ENCODE data around the gene ZNF524. TPM values are rescaled to one million over a fixed set of nuclear protein-coding genes. Genes with fewer than 3 reads are reported as not detected.

Gene ZNF524
- total RNA-seq, 2 donors from 2014 or later, result 5.0 to 5.8 TPM

GRCh38 chr19:55652311-55653128 is 52.4 kb downstream of the ZNF524 start:
- Histone ChIP-seq H3K27ac (ENCODE audit: low read depth, low read length) (no peak overlapping the region), H3K9ac (ENCODE audit: extremely low read depth, low read length, poor library complexity, severe bottlenecking) (no peak overlapping the region), H3K4me1 (ENCODE audit: control insufficient read depth, insufficient read depth, low read length) (peaks cover 2% of the 10 kb centered on the region), H3K27me3 (ENCODE audit: control insufficient read depth, insufficient read depth, low read length, poor library complexity, severe bottlenecking) (no peaks in the 10 kb centered on the region), H3K9me3 (ENCODE audit: control insufficient read depth, low read length) (no peaks in the 10 kb centered on the region), H3K36me3 (ENCODE audit: control insufficient read depth, insufficient read depth, low read length) (peaks cover 11% of the 10 kb centered on the region), H3K4me3 (ENCODE audit: low read length) (no peak overlapping the region)
- peaks cover 2% of the 10 kb centered on the region for H3K27me3 Mint-ChIP-seq (ENCODE audit: insufficient read depth)
- H3K9me3 Mint-ChIP-seq, result no peaks in the 10 kb centered on the region
- H3K4me3 Mint-ChIP-seq, result peak overlapping the region; percentile 94
- TF ChIP-seq CTCF (conservative IDR thresholded peaks at IDR 0.05), result no peak
- DNase-seq, result peak; percentile 87
- peaks cover 7% of the 10 kb centered on the region for H3K36me3 Mint-ChIP-seq (ENCODE audit: low read depth)
- peaks cover 22% of the 10 kb centered on the region for H3K4me1 Mint-ChIP-seq
- H3K27ac Mint-ChIP-seq, result no peak overlapping the region
- WGBS, 2 experiments (ENCODE audit: insufficient coverage in 1 of 2, insufficient read length in 1 of 2), result 75 to 92% methylated on average over 28 to 71 of the region's 71 CpGs

Other genes with a start within 250 kb of the ZNF524 start
- gene COX6B2, start 245.6 kb upstream of the ZNF524 start, total RNA-seq, result under 1 TPM; 0.75 to 0.84 TPM
- under 1 TPM; 0.09 to 0.11 TPM for gene GARIN5B, start 237.0 kb upstream of the ZNF524 start, total RNA-seq
- gene IL11, start 229.8 kb upstream of the ZNF524 start, total RNA-seq, result 1 to 10 TPM in 1 of 2 donors, under 1 TPM in 1; 0.91 to 1.7 TPM
- gene TMEM190, start 223.5 kb upstream of the ZNF524 start, total RNA-seq, result 1 to 10 TPM in 1 of 2 donors, not detected in 1; 1.2 TPM
- gene TMEM238, start 216.0 kb upstream of the ZNF524 start, total RNA-seq, result 1 to 10 TPM; 3.9 to 4.4 TPM
- gene RPL28, start 214.4 kb upstream of the ZNF524 start, total RNA-seq, result 1,000 to 10,000 TPM; 1,672 to 1,902 TPM
- gene UBE2S, start 192.5 kb upstream of the ZNF524 start, total RNA-seq, result 100 to 1,000 TPM; 202 to 246 TPM
- gene SHISA7, start 157.0 kb upstream of the ZNF524 start, total RNA-seq, result not detected
- gene ISOC2, start 138.6 kb upstream of the ZNF524 start, total RNA-seq, result 10 to 100 TPM; 35.9 to 39.2 TPM
- gene C19orf85, start 135.5 kb upstream of the ZNF524 start, total RNA-seq, result 1 to 10 TPM in 1 of 2 donors, under 1 TPM in 1; 0.62 to 2.3 TPM
- 10 to 100 TPM in 1 of 2 donors, 1 to 10 TPM in 1; 9.9 to 12.6 TPM for gene ZNF628, start 123.7 kb upstream of the ZNF524 start, total RNA-seq
- 10 to 100 TPM; 51.3 to 67.1 TPM for gene NAT14, start 115.1 kb upstream of the ZNF524 start, total RNA-seq
- 1 to 10 TPM; 1.4 to 2.4 TPM for gene SSC5D, start 111.9 kb upstream of the ZNF524 start, total RNA-seq
- 1 to 10 TPM; 3.3 to 6.6 TPM for gene SBK2, start 63.2 kb upstream of the ZNF524 start, total RNA-seq
- 1 to 10 TPM in 1 of 2 donors, under 1 TPM in 1; 0.48 to 1.4 TPM for gene SBK3, start 54.7 kb upstream of the ZNF524 start, total RNA-seq
- 10 to 100 TPM; 27.5 to 30.7 TPM for gene ZNF579, start 19.4 kb upstream of the ZNF524 start, total RNA-seq
- 10 to 100 TPM; 19.7 to 21.1 TPM for gene FIZ1, start 771 bp upstream of the ZNF524 start, total RNA-seq
- 10 to 100 TPM; 14.5 to 14.9 TPM for gene ZNF865, start 5.4 kb downstream of the ZNF524 start, total RNA-seq
- 10 to 100 TPM in 1 of 2 donors, 1 to 10 TPM in 1; 7.2 to 10.7 TPM for gene ZNF784, start 24.3 kb downstream of the ZNF524 start, total RNA-seq
- 10 to 100 TPM; 27.3 to 38.6 TPM for gene ZNF580, start 40.7 kb downstream of the ZNF524 start, total RNA-seq
- gene ZNF581, start 43.4 kb downstream of the ZNF524 start, total RNA-seq, result 10 to 100 TPM; 47.2 to 48.7 TPM
- 10 to 100 TPM; 18.0 to 24.9 TPM for gene CCDC106, start 47.9 kb downstream of the ZNF524 start, total RNA-seq
- 100 to 1,000 TPM; 264 to 293 TPM for gene U2AF2, start 54.7 kb downstream of the ZNF524 start, total RNA-seq
- gene EPN1, start 74.9 kb downstream of the ZNF524 start, total RNA-seq, result 100 to 1,000 TPM; 148 to 149 TPM
- gene NLRP9, start 138.1 kb downstream of the ZNF524 start, total RNA-seq, result not detected
- not detected for gene RFPL4A, start 158.8 kb downstream of the ZNF524 start, total RNA-seq
- not detected for gene RFPL4AL1, start 168.8 kb downstream of the ZNF524 start, total RNA-seq
- not detected for gene NLRP11, start 231.7 kb downstream of the ZNF524 start, total RNA-seq
- not detected for gene NLRP4, start 236.3 kb downstream of the ZNF524 start, total RNA-seq

All from endodermal cell (in vitro differentiated cells).